Fibroblast of skin of abdomen (primary cell): Measurements from ENCODE around the gene CPEB1.
A peak's percentile ranks its signal among the peaks of the same experiment; 100 is the strongest.
"Not testable (repeated sequence)": the region's sequence is repeated elsewhere in the genome, so short reads cannot be mapped to it uniquely, and the experiment has no call there.

Experiments used
- DNase-seq: peaks from one replicate; pipeline ENCODE4 v3.0.0-alpha.2; 2013

Gene CPEB1

GRCh38 chr15:82544431-82544830, 102.7 kb downstream of the CPEB1 start:
- DNase-seq, result no peak

- peak; percentile 82 for DNase-seq
Measured at GRCh38 chr15:82543160-82543559, 104.0 kb downstream of the CPEB1 start.

- no peak for DNase-seq
Measured at GRCh38 chr15:82540984-82541431, 106.2 kb downstream of the CPEB1 start.

GRCh38 chr15:82540055-82540983, 106.8 kb downstream of the CPEB1 start, which contains the start of gene RPS17:
RPS17 (minus strand) TSS chr15:82540457; CDS start chr15:82540428, 29 bp downstream.
- peak; percentile 96 for DNase-seq

- no peak for DNase-seq
Measured at GRCh38 chr15:82539691-82540054, 107.5 kb downstream of the CPEB1 start.

GRCh38 chr15:82538961-82539690, 108.0 kb downstream of the CPEB1 start:
- no peak for DNase-seq

- no peak for DNase-seq
Measured at GRCh38 chr15:82537351-82537908, 109.7 kb downstream of the CPEB1 start.

- DNase-seq, result no peak
Measured at GRCh38 chr15:82536409-82537350, 110.5 kb downstream of the CPEB1 start.

GRCh38 chr15:82535566-82536408, 111.4 kb downstream of the CPEB1 start:
- DNase-seq, result no peak

GRCh38 chr15:82535151-82535550, 112.0 kb downstream of the CPEB1 start:
- DNase-seq, result not testable (repeated sequence)

- DNase-seq, result not testable (repeated sequence)
Measured at GRCh38 chr15:82534457-82534861, 112.7 kb downstream of the CPEB1 start.

GRCh38 chr15:82533801-82534200, 113.4 kb downstream of the CPEB1 start:
- DNase-seq, result no peak

GRCh38 chr15:82532991-82533481, 114.1 kb downstream of the CPEB1 start:
- no peak for DNase-seq

- DNase-seq, result no peak
Measured at GRCh38 chr15:82532383-82532990, 114.7 kb downstream of the CPEB1 start.

GRCh38 chr15:82531496-82532382, 115.4 kb downstream of the CPEB1 start:
- DNase-seq, result no peak

- peak; percentile 49 for DNase-seq
Measured at GRCh38 chr15:82530606-82531379, 116.4 kb downstream of the CPEB1 start.

GRCh38 chr15:82530006-82530405, 117.2 kb downstream of the CPEB1 start:
- DNase-seq, result no peak

GRCh38 chr15:82513587-82513986, 133.6 kb downstream of the CPEB1 start:
- not testable (repeated sequence) for DNase-seq
